Mesenchymal stem cell (in vitro differentiated cells and primary cell): Measurements from ENCODE around the gene CMKLR1.

ENCODE experiments used
- DNase-seq: peaks from one replicate; pipeline ENCODE4 v3.0.0-alpha.2; 2013
- H2AFZ ChIP-seq: one replicate; pipeline ENCODE4 v1.6.1; 2013; ENCODE audit warnings: low read depth, mild to moderate bottlenecking, control low read depth, inconsistent platforms, low read length, moderate library complexity
- H2AK5ac ChIP-seq: 2 replicates; pipeline ENCODE4 v1.6.1; 2013; ENCODE audit warnings: low read length, moderate library complexity, mild to moderate bottlenecking, inconsistent platforms; ENCODE audit not compliant: severe bottlenecking
- H2BK120ac ChIP-seq: one replicate; pipeline ENCODE4 v1.6.1; 2013; ENCODE audit warnings: low read depth, mild to moderate bottlenecking, inconsistent platforms, low read length, moderate library complexity
- H2BK12ac ChIP-seq, 2 experiments: one replicate each; pipeline ENCODE4 v1.6.1; 2013; ENCODE audit warnings: inconsistent platforms in 2 of 2, low read length in 2 of 2, mild to moderate bottlenecking in 2 of 2, moderate library complexity in 2 of 2, control low read depth in 1 of 2
- H2BK15ac ChIP-seq: one replicate; pipeline ENCODE4 v1.6.1; 2013; ENCODE audit warnings: mild to moderate bottlenecking, low read depth, inconsistent platforms; ENCODE audit not compliant: poor library complexity, severe bottlenecking
- H2BK5ac ChIP-seq: 2 replicates; pipeline ENCODE4 v1.6.1; 2013; ENCODE audit warnings: low read depth, mild to moderate bottlenecking, low read length, control low read depth, inconsistent platforms; ENCODE audit not compliant: poor library complexity, severe bottlenecking
- H3K14ac ChIP-seq, 2 experiments: one replicate each; pipeline ENCODE4 v1.6.1; 2013; ENCODE audit warnings: inconsistent platforms in 2 of 2, low read length in 2 of 2, control low read depth in 1 of 2, mild to moderate bottlenecking in 1 of 2, moderate library complexity in 1 of 2
- H3K18ac ChIP-seq, 2 experiments: one replicate each; pipeline ENCODE4 v1.6.1; 2013; ENCODE audit warnings: inconsistent platforms in 2 of 2, low read length in 2 of 2, control low read depth in 1 of 2, low read depth in 1 of 2, mild to moderate bottlenecking in 1 of 2
- H3K23ac ChIP-seq, 2 experiments: one replicate each; pipeline ENCODE4 v1.6.1; 2013; ENCODE audit warnings: inconsistent platforms in 2 of 2, low read length in 2 of 2, mild to moderate bottlenecking in 2 of 2, moderate library complexity in 2 of 2, control low read depth in 1 of 2
- H3K27ac ChIP-seq: 2 replicates; pipeline ENCODE4 v1.5.1; 2013; ENCODE audit warnings: mild to moderate bottlenecking, moderate library complexity, low read length, control low read depth, inconsistent platforms; ENCODE audit not compliant: poor library complexity, severe bottlenecking
- H3K27me3 ChIP-seq, 2 experiments: 2 replicates each; pipeline versions ENCODE4 v1.6.1 to v1.7.0; 2013; ENCODE audit warnings: low read length in 2 of 2, mild to moderate bottlenecking in 2 of 2, moderate library complexity in 2 of 2, control low read depth in 1 of 2, inconsistent platforms in 1 of 2; ENCODE audit not compliant: control insufficient read depth in 1 of 2, insufficient read depth in 1 of 2
- H3K36me3 ChIP-seq, 2 experiments: 2 replicates each; pipeline versions ENCODE4 v1.6.1 to v1.7.0; 2013; ENCODE audit warnings: low read length in 2 of 2, control low read depth in 1 of 2, inconsistent platforms in 1 of 2, low read depth in 1 of 2, mild to moderate bottlenecking in 1 of 2; ENCODE audit not compliant: insufficient read depth in 2 of 2, control insufficient read depth in 1 of 2
- H3K4ac ChIP-seq, 2 experiments: one replicate each; pipeline ENCODE4 v1.6.1; 2013; ENCODE audit warnings: inconsistent platforms in 2 of 2, low read length in 2 of 2, mild to moderate bottlenecking in 2 of 2, moderate library complexity in 2 of 2, control low read depth in 1 of 2, low read depth in 1 of 2
- H3K4me1 ChIP-seq: 2 replicates; pipeline ENCODE4 v1.6.1; 2013; ENCODE audit warnings: low read depth, low read length, control low read depth; ENCODE audit not compliant: control insufficient read depth, insufficient read depth
- H3K4me2 ChIP-seq: 2 replicates; pipeline ENCODE4 v1.6.1; 2013; ENCODE audit warnings: low read length, mild to moderate bottlenecking, inconsistent platforms; ENCODE audit not compliant: poor library complexity, severe bottlenecking
- H3K4me3 ChIP-seq, 2 experiments: 2 replicates each; pipeline versions ENCODE4 v1.5.1 to v1.7.0; 2013; ENCODE audit warnings: low read length in 2 of 2, mild to moderate bottlenecking in 2 of 2, control low read depth in 1 of 2, low read depth in 1 of 2; ENCODE audit not compliant: insufficient read depth in 1 of 2
- H3K79me1 ChIP-seq: replicated peaks from 2 replicates; pipeline ENCODE4 v1.6.1; 2013; ENCODE audit warnings: mild to moderate bottlenecking, control low read depth, low read length, inconsistent platforms; ENCODE audit not compliant: poor library complexity, severe bottlenecking
- H3K9ac ChIP-seq: 2 replicates; pipeline ENCODE4 v1.7.0; 2013; ENCODE audit warnings: mild to moderate bottlenecking, low read length, moderate library complexity
- H3K9me3 ChIP-seq: 2 replicates; pipeline ENCODE4 v1.7.0; 2013; ENCODE audit warnings: mild to moderate bottlenecking, low read length; ENCODE audit not compliant: control insufficient read depth
- H4K8ac ChIP-seq: one replicate; pipeline ENCODE4 v1.6.1; 2013; ENCODE audit warnings: inconsistent platforms, mild to moderate bottlenecking, low read length, moderate library complexity
- H4K91ac ChIP-seq: one replicate; pipeline ENCODE4 v1.6.1; 2013; ENCODE audit warnings: mild to moderate bottlenecking, low read length, inconsistent platforms
- WGBS: methylation state at CpG from one replicate; pipeline ENCODE4 v1.1.7; 2013; ENCODE audit warnings: mixed read lengths; 5-methylcytosine and 5-hydroxymethylcytosine counted together

The CMKLR1 gene

GRCh38 chr12:108295641-108296040, 43.5 kb downstream of the CMKLR1 start:
- no peak overlapping the region for H2BK15ac ChIP-seq
- no peak overlapping the region for H4K8ac ChIP-seq
- no peaks in the 10 kb centered on the region for H3K79me1 ChIP-seq
- peaks cover 7% of the 10 kb centered on the region for H3K9me3 ChIP-seq
- no peak overlapping the region for H4K91ac ChIP-seq
- no peak overlapping the region for H3K23ac ChIP-seq
- H3K18ac ChIP-seq, result no peak overlapping the region
- H3K36me3 ChIP-seq, result peaks cover 0 to 8% of the 10 kb centered on the region in 2 experiments
- H2BK12ac ChIP-seq, result no peak overlapping the region
- H3K9ac ChIP-seq, result no peak overlapping the region
- no peak overlapping the region for H2AFZ ChIP-seq
- H3K4me2 ChIP-seq, result no peak overlapping the region
- H2BK120ac ChIP-seq, result no peak overlapping the region
- H3K27me3 ChIP-seq, result peaks cover 0 to 66% of the 10 kb centered on the region in 2 experiments
- no peak overlapping the region for H3K27ac ChIP-seq
- H2AK5ac ChIP-seq, result no peak overlapping the region
- no peak overlapping the region for H3K14ac ChIP-seq
- 60% methylated on average over 6 of the region's 8 CpGs for WGBS
- no peak overlapping the region for H3K4ac ChIP-seq
- H2BK5ac ChIP-seq, result no peak overlapping the region
- no peak overlapping the region for H3K4me3 ChIP-seq
- H3K4me1 ChIP-seq, result peaks cover 5% of the 10 kb centered on the region
- DNase-seq, result no peak

GRCh38 chr12:108289350-108290161, 49.6 kb downstream of the CMKLR1 start:
- H3K18ac ChIP-seq, result no peak overlapping the region
- no peak overlapping the region for H2BK5ac ChIP-seq
- H2BK120ac ChIP-seq, result no peak overlapping the region
- H3K27me3 ChIP-seq, result peaks cover 6 to 57% of the 10 kb centered on the region in 2 experiments
- 74% methylated on average over 7 of the region's 11 CpGs for WGBS
- H3K27ac ChIP-seq, result no peak overlapping the region
- H3K4me1 ChIP-seq, result no peaks in the 10 kb centered on the region
- no peak for DNase-seq
- H2BK12ac ChIP-seq, result no peak overlapping the region
- no peak overlapping the region for H4K91ac ChIP-seq
- no peak overlapping the region for H3K4me3 ChIP-seq
- H3K4ac ChIP-seq, result no peak overlapping the region
- H3K9me3 ChIP-seq, result peaks cover 7% of the 10 kb centered on the region
- H2AK5ac ChIP-seq, result no peak overlapping the region
- no peak overlapping the region for H4K8ac ChIP-seq
- no peaks in the 10 kb centered on the region for H3K79me1 ChIP-seq
- H3K9ac ChIP-seq, result no peak overlapping the region
- no peak overlapping the region for H2BK15ac ChIP-seq
- no peak overlapping the region for H3K23ac ChIP-seq
- peaks cover 0 to 8% of the 10 kb centered on the region in 2 experiments for H3K36me3 ChIP-seq
- no peak overlapping the region for H2AFZ ChIP-seq
- H3K4me2 ChIP-seq, result no peak overlapping the region
- H3K14ac ChIP-seq, result no peak overlapping the region

- Histone ChIP-seq H3K36me3 (peaks cover 0 to 5% of the 10 kb centered on the region in 2 experiments), H3K4me1 (no peaks in the 10 kb centered on the region), H3K4ac (no peak overlapping the region), H2BK120ac (no peak overlapping the region), H3K9ac (no peak overlapping the region), H3K27ac (no peak overlapping the region), H2BK5ac (no peak overlapping the region), H2BK12ac (no peak overlapping the region), H3K18ac (no peak overlapping the region), H3K14ac (no peak overlapping the region), H4K8ac (no peak overlapping the region), H3K23ac (no peak overlapping the region), H2AFZ (no peak overlapping the region), H3K4me2 (no peak overlapping the region), H3K4me3 (no peak overlapping the region), H4K91ac (no peak overlapping the region), H3K9me3 (peaks cover 2% of the 10 kb centered on the region), H2AK5ac (no peak overlapping the region), H3K79me1 (no peaks in the 10 kb centered on the region), H3K27me3 (peaks cover 6 to 48% of the 10 kb centered on the region in 2 experiments), H2BK15ac (no peak overlapping the region)
- DNase-seq, result no peak
- WGBS, result 87% methylated on average over 3 of the region's 3 CpGs
These were observed 51.9 kb downstream of the CMKLR1 start for GRCh38 chr12:108287227-108287626.

GRCh38 chr12:108285016-108285415, 54.1 kb downstream of the CMKLR1 start:
- Histone ChIP-seq H2BK15ac (no peak overlapping the region), H3K27ac (no peak overlapping the region), H2BK5ac (no peak overlapping the region), H3K4me3 (no peak overlapping the region), H3K4ac (no peak overlapping the region), H3K4me2 (no peak overlapping the region), H3K9ac (no peak overlapping the region), H4K91ac (no peak overlapping the region), H3K23ac (no peak overlapping the region), H2BK120ac (no peak overlapping the region), H3K79me1 (no peaks in the 10 kb centered on the region), H3K4me1 (no peaks in the 10 kb centered on the region), H4K8ac (no peak overlapping the region), H3K18ac (no peak overlapping the region), H3K9me3 (no peaks in the 10 kb centered on the region), H2AFZ (no peak overlapping the region), H2AK5ac (no peak overlapping the region), H2BK12ac (no peak overlapping the region), H3K27me3 (peaks cover 9 to 47% of the 10 kb centered on the region in 2 experiments), H3K14ac (no peak overlapping the region), H3K36me3 (no peaks in the 10 kb centered on the region)
- no peak for DNase-seq
- 22% methylated on average over 1 of the region's 2 CpGs for WGBS
